NCI-H226 (cell line): ENCODE data around the gene ERICH3.
"Not testable (repeated sequence)": the region's sequence is repeated elsewhere in the genome, so short reads cannot be mapped to it uniquely, and the experiment has no call there.

Experiments used
- DNase-seq: peaks from one replicate; pipeline ENCODE4 v3.0.0-alpha.2; 2015

Gene ERICH3

DNA sequence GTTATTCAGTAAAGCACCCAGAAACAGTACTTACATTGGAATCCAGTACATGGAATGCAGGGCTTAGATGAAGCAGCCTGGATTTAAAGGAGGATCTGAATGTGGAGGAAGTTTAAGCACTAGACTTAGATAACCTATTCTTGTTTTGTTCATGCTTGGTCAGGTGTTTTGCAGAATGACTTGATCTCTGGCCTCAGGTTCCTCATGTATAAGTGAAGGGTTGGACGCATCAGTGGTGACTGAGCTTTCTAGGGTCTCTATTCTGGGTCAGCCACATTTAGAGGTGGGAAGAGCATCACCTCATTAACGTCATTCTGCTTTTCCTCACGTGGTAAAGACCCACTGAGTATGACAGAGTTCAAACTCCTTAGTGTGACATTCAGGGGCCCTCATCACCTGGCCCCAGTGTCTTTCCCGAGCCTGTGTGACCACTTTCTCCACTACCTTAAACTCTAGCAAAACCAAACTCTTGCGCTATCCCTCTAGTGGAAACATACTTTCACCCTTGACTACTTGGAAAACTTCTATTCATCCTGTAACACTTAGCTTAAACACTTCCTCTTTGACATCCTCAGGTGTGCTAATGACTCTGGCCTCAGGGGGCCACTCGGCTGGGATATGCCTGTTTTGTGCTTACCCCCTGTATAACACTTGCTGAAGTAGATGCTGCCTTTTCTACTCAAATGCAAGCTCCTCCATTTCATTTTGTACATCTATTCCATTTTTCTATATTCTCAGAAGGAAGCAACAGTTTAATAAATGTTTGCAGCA lies 871 bp upstream of the ERICH3 start:
- DNase-seq = no peak

GRCh38 chr1:74670866-74671265 lies 2.7 kb downstream of the ERICH3 start:
- DNase-seq = not testable (repeated sequence)

- DNase-seq = no peak
Measured at GRCh38 chr1:74654708-74655107, 18.9 kb downstream of the ERICH3 start.

GRCh38 chr1:74652711-74653139 lies 20.9 kb downstream of the ERICH3 start:
- DNase-seq = no peak

DNA sequence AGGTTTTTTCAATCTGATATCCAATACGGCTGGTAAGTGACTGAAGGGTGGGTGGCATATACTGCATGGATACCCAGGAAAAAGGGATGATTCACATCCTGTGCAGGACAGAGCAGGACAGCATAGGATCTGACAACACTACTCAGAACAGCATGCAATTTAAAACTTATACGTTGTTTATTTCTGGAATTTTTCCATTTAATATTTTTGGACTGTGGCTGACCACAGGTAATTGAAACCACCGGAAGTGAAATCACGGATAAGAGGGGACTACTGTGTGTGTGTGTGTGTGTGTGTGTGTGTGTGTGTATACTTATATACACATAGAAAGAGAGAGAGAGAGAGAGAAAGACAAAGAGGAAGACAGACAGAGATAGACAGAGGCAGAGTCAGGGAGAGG lies 23.0 kb downstream of the ERICH3 start:
- no peak for DNase-seq

DNA sequence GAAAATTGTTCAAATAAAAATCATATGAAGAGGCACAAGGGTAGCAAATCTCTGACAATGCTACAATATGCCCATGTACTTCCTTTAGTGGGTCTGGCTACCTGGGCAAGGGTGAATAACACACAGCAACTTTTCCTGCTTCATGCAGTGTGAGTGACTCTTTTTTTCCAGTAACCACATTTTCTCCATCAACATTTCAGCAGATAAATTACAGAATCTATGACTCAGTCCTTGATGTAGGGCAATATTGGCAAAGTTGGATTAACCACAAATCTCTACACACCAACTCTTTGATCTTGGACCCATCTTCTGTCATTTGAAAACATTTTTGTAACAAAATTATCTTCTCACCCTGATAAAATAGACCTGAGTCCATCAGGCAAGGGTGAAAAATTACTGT lies 31.7 kb downstream of the ERICH3 start:
- no peak for DNase-seq

GRCh38 chr1:74641161-74641560 lies 32.4 kb downstream of the ERICH3 start:
- DNase-seq = no peak

- no peak for DNase-seq
Measured at GRCh38 chr1:74637296-74637695, 36.3 kb downstream of the ERICH3 start.

DNA sequence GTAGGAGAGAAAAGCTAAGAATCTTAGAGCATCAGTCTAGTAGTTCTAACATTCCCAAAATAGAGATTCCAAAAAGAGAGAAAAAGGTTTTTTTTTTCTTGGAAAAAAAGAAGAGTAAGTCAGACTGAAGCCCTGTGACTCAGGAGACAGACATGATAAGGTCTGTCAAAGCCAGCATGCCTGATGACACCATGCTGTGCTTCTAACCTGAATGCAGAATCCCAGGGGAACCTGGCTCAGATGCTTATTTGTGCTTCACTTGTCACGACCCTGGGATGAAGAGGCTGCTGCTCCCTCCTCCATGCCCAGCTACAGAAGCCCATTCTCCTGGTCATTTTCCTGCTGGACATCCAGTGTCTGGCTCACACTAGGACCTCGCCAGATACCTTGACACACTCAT lies 44.3 kb downstream of the ERICH3 start:
- no peak for DNase-seq

GRCh38 chr1:74623716-74624115 lies 49.9 kb downstream of the ERICH3 start:
- no peak for DNase-seq

DNA sequence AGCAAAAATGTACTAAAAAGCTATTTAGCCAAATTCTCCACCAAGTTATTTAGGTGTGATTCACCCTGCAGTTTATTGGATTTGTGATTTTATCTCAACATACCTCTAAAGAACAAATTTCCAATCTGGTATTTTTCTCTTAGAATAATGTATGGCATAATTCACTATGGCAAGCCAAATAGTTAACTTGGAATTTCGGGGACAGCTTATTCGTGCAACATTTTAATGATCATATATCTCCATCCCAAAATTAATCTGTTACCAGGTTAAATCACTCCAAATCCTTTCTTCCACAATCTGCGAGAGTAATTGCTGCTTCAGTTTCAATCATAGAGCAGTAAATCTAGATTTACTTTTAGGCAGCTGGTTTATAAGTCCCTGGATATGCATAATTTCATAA lies 53.4 kb downstream of the ERICH3 start:
- DNase-seq = no peak

DNA sequence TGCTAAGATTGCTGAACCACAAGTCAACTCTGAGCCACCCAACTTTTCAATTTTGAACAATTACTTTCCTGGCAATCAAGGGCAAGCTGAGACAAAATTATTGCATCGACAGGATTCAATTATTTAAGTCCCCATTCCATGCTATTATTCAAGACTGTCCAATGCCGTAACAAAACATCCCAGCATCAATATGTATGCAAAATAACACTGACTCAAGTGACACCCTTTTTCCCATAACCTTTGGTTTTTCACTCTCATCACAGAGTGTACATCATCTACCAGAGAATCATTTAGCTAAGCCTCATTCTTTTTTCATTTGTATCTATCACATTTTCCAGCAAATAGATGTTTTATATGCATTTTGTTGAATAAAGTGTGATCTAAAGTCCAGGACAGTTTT lies 54.6 kb downstream of the ERICH3 start:
- DNase-seq = no peak

- DNase-seq = no peak
Measured at GRCh38 chr1:74613894-74614293, 59.7 kb downstream of the ERICH3 start.

DNA sequence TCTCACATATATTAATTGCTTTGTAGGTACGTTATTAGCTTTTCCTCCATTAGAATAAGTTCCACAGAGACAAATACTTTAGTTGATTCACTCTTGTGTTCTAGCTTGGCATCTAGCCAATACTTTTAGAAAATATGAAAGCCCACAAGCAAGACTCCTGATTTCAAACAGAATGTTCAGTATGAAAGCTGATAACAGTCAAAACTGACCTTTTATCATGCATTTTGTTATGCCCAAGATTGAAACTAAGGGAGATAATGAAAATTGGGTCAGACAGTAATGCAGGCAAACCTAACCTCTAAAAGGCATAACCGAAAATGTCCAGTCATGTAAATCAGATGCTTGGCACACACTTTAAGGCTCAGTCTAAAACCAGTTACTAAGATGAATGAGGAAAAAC lies 61.7 kb downstream of the ERICH3 start:
- DNase-seq = no peak

GRCh38 chr1:74610961-74611360 lies 62.6 kb downstream of the ERICH3 start:
- no peak for DNase-seq

DNA sequence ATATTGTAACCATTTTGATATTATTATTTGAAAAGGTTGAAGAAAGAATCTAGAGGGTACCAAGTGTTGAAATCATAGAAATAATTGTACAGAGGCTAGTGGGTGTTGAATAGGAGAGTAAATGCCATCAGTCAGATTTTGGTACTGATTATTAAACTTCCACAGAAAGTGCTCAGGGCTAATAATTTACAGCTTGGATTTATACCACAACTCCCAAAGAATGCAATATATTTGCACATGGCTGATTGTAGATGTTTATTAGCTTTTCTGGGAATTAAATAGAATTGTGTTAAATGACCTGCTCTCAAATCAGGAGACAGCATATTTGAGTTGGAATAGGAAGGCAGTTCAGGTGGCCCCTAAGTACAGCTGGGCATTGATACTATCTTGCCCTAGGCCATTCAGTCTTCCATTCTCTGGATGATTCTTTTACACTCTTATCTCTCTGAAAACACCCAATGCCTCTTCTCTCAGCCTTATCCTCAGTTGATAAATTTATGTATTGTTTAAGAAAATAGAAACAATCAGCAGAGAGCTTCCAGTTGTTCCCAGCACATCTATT lies 63.7 kb downstream of the ERICH3 start:
- no peak for DNase-seq

DNA sequence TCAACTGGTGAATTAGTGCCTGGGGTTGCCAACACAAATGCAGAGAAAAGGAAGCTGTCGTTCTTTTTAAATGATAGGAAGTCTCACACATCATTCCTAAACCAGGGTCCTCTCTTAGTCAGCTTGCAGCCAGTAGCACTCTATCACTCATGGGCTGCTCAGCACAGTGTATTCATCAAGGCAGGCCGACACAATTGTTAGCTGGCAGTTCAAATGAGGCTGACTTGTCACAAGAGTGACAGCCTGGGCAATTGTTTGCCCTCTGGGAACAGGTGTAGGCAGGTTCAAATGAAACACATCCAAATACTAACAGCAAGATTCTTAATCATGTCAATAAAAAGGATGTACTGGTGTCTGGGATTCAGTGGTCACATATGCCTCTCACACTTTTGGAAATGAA lies 76.9 kb downstream of the ERICH3 start:
- DNase-seq = no peak

DNA sequence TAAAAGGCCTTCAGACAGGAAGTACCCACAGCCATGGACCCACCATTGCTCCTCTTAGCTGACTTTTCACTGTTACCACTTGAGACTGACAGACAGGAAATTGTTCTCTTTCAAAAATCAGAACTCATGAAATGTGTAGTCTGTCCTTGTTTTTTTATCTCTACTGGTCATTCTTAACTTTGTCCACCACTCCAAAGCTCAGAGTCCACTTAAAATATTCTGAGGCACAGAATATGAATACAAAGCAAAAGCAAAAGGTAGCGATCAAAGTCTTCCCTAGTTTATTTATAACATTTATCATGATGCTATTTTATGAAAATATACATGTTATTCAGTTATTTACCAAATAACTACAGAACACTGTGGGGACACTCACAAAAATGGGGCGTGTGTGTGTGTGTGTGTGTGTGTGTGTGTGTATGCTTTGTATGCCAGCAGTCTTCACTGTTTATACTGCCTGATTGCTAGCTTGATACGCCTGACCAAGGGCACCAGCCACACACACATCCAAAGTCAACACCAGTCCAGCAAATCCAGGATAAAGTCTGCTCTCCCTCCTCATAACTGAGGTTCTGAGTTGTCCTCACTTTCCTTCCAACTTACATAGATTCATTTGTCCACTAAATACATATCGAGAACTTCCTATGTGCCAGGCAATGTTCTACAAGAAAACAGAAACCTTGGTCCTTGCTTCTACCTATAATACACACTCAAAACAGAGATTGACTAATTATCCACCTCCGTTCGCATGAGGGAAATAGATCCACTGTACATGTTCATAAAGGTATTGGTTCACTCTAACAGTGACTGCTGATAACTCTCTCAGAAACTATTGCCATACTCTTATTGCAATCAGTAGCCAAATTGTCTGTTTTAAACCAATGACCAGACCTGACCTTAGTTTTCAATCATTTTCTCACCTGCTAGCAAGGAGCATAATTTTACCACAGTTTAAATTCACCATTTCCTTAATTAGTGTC lies 79.4 kb downstream of the ERICH3 start:
- no peak for DNase-seq

DNA sequence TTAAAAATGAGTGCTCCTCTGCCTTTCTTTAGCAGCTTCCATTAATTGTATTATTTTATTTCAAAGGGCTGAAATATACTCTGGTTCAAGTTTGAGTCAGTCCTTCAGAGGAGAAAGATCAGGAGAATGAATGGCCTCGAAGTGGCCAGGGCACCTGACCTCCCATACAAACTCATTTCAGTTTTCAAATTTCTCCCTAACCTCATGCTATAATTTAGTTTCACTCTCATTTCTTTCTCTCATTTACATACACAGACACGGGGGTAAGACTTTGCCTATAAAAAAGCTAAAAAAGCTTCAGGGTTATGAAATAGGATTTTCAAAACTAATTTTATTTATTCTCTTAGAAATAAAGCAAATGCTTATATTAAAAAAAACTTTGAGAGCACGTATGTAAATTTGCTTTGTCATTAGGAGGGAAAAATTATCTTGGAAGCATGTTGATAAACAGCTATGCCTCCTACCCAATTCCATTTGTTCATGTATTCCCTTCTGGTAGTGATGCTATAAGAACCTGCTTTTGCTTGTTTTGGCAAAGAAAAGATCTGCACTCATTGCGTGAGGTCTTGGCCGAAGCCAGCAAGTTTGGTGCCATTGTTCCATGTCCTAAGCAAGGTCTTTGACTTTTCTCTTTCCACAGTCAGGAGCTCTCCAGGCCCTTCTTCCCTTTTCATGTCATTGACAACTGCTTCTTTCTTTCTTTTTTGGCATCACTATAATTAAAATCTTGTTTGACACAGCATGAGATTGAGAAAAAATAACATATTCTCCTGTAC lies 80.8 kb downstream of the ERICH3 start:
- DNase-seq = no peak

DNA sequence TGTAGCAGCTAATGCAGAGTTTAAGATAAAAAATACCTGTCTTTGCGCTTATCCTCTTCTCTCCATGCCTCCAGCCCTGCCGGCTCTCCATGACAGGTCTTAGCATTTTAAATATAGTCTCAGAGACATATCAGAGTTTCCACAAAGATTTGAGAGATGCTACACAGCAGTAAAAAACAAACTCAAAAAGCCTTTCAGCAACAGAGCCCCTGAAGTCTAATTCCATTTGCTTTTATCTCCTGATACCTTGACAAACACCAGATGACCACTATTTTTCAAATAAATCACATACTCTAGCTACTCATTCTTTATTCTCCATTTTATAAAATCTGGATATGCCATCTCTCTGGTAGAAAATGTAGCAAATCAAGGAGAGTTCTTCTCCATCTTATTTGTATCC lies 81.6 kb downstream of the ERICH3 start:
- DNase-seq = no peak

GRCh38 chr1:74590288-74590687 lies 83.3 kb downstream of the ERICH3 start:
- DNase-seq = no peak

DNA sequence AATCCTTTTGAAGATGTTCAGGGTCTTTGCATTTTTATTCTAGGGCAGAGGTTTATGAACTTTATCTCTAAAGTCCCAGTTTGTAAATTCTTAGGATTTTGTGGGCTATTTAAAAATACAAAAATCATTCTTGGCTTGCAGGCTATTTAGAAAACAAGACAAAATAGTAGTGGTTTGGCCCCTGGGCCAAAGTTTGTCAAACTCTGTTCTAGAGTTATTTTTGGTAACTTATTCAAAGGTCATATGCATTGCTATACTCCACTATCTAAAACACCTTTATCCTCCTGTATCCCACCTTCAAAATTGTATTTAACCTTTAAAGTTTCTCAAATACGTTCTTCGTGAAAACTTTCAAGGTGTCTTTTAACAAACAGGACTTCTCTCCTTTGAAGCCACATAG lies 85.7 kb downstream of the ERICH3 start:
- no peak for DNase-seq
